Fibroblast of skin of left quadriceps (primary cell): ENCODE results near the gene GPR89B.
"Not testable (repeated sequence)": the region's sequence is repeated elsewhere in the genome, so short reads cannot be mapped to it uniquely, and the experiment has no call there.

Experiments used
- DNase-seq, 2 experiments: peaks; one replicate each; pipeline ENCODE4 v3.0.0-alpha.2; 2013; ENCODE audit warnings: low read depth in 2 of 2

GPR89B gene

DNA sequence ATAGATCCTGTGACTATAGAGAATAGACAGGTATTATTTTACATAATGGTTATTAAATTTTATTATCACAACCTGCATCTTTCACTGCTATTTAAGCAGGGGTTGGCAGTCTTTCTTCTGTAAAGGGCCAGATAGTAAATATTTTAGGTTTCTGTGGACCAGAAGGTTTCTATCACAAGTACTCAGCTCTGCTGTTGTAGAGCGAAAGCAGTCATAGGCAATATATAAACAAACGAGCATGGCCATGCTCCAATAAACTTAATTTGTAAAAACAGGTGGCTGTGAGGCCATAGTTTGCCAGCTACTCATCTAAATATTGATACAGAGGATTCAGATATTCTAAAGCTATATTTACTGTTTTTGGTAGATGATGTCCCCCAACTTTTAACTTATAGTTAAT, 12.2 kb downstream of the GPR89B start:
- DNase-seq = not testable (repeated sequence)

GRCh38 chr1:147942563-147942962, 14.3 kb downstream of the GPR89B start:
- not testable (repeated sequence) for DNase-seq

- DNase-seq = not testable (repeated sequence)
Observed at GRCh38 chr1:147949517-147949916, 21.3 kb downstream of the GPR89B start.

DNA sequence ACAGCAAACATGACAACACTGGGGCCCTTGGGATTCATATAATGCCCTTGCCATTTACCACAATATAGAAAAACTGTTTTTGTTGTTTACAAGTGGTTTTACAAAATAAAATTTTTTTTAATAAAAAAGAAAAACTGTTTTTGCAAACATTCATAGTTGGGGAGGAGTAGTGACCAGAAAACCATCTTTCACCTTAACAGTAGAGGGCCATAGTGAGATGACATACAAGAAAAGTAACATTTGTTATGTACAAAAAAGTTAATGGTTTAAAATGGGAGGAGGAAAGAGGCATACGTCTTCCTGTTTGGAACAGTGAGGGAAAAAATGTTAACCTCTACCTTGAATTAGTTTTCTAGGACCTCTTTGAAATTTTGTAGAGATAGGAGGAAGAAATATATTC, 30.7 kb downstream of the GPR89B start:
- not testable (repeated sequence) for DNase-seq

GRCh38 chr1:147959680-147960079, 31.5 kb downstream of the GPR89B start:
- not testable (repeated sequence) for DNase-seq

GRCh38 chr1:147964575-147964974, 36.4 kb downstream of the GPR89B start:
- not testable (repeated sequence) for DNase-seq

- not testable (repeated sequence) for DNase-seq
Observed at GRCh38 chr1:147966657-147967056, 38.4 kb downstream of the GPR89B start.

DNA sequence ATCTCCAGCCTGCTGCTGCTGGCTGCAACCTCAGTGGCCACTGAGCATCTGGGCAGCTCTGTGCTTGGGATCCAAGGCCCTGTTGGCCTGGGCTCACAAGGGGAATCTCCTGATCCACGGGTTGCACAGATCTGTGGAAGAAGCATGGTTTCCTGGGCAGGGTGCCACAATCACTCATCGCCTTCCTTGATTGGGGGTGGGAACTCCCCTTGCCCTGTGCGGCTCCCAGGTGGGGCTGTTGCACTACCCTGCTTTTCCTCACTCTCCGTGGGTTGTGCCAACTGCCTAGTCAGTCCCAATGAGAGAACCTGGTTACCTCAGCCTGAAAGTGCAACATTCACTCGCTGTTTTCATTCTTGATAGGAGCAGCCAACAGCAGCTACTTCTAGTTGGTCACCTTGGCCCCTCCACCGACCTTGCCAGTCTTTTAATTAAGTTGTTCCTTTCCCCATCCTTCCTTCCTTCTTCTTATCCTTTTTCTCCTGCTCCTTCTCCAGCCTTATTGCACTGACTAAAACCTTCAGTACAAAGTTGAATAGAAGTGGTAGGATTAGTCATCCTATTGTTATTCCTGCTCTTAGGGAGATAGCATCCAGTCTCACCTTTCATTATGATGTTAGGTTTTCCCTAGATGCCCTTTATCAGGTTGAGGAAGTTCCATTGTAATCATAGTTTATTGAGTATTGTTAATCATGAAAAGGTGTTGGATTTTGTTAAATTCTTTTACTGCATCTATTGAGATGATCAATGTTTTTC, 50.9 kb downstream of the GPR89B start:
- not testable (repeated sequence) for DNase-seq

GRCh38 chr1:147985374-147985773, 57.2 kb downstream of the GPR89B start:
- not testable (repeated sequence) for DNase-seq

DNA sequence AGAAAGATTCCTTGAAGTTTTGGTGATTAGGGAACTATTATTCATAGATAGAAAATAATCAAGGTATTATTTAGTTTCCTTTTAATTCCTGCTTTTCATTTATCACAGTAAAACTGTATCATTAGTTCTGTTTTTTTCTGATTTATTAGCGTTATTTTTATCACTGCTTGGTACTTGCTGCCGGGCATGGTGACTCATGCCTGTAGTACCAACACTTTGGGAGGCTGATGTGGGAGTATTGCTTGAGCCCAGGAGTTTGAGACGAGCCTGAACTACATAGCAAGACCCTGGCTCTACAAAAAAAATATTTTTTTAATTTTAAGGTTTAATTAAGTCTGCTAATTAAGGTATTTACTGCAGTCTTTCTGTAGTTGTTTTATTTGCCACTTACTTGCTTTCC, 59.7 kb downstream of the GPR89B start:
- DNase-seq = not testable (repeated sequence)

- not testable (repeated sequence) for DNase-seq
Observed at GRCh38 chr1:147992916-147993315, 64.7 kb downstream of the GPR89B start.

- not testable (repeated sequence) for DNase-seq
Observed at GRCh38 chr1:147993400-147993799, 65.2 kb downstream of the GPR89B start.

GRCh38 chr1:147993825-147994615, 65.8 kb downstream of the GPR89B start:
- not testable (repeated sequence) for DNase-seq

DNA sequence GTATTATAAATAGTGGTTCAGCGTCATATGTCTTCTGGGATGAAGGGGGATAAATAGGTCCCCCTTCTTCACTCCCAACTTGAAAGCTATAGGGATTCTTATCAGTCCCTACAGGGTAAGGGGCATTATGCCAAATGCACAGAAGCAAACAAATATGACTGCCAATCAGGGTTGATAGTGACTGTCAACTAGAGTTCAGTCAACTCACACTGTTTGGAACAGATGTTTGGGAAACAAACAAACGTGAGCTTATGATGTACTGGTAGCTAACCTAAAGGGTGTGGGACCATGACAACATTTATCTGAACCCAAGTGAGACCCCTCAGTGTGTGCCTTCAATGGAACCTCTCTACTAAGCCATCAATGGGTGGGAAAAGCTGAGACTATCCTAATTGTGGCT, 67.9 kb downstream of the GPR89B start:
- DNase-seq = not testable (repeated sequence)

GRCh38 chr1:148007724-148008123, 79.5 kb downstream of the GPR89B start:
- not testable (repeated sequence) for DNase-seq

GRCh38 chr1:148010527-148010926, 82.3 kb downstream of the GPR89B start:
- no peak for DNase-seq

GRCh38 chr1:148013177-148014144, 85.2 kb downstream of the GPR89B start:
- not testable (repeated sequence) for DNase-seq

GRCh38 chr1:148014289-148015200, 86.3 kb downstream of the GPR89B start:
- not testable (repeated sequence) for DNase-seq

- DNase-seq = not testable (repeated sequence)
Observed at GRCh38 chr1:148024918-148025317, 96.7 kb downstream of the GPR89B start.

DNA sequence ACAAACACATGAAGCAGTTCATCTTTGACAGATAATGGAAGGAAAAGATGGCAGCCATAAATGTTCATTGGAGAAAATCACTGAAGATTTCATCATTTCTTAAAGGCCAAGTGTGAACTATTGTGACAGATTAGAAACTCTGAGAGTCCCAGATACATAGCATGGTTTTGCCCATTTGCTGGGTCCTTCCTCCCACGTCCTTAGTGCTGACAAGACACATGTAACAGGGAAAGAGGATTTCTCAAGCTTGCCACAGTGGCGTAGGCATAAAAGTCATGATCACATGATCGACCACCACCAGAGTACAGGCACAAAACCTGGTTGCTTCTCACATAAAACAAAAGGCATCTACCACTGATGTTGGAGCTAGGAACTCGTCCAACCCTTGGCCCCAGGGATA, 98.8 kb downstream of the GPR89B start:
- not testable (repeated sequence) for DNase-seq
